HepG2 (cell line): ENCODE measurements around the gene CDK5RAP2. TPM values are rescaled to one million over a fixed set of nuclear protein-coding genes. Genes with fewer than 3 reads are reported as not detected.

Experiments
- ATAC-seq: fragments of 200-7000 bp; cut with Tn5 transposase; 3 replicates; pipeline ENCODE4 v1.9.1; 2020; ENCODE audit warnings: mild to moderate bottlenecking, moderate library complexity
- BruUV-seq: library from RNA; stranded (reverse); fragments of 400-500 nt; replicated peaks from 2 replicates; lab custom pipeline; 2021; lab: Mats Ljungman, UMichigan
- CTCF ChIA-PET: fragments of 300-600 bp; formaldehyde crosslinking; extraction: SDS; loops from one replicate; lab custom pipeline; 2021; ENCODE audit warnings: low total read pairs, inconsistent platforms, low intra/inter-chr PET ratio; lab: Yijun Ruan, JAX
- POLR2A ChIA-PET: fragments of 350-600 bp; sonication (Branson Sonifier 250); formaldehyde crosslinking; loops from one replicate; lab custom pipeline; 2020; ENCODE audit warnings: antibody characterized with exemption, inconsistent platforms; lab: Yijun Ruan, JAX
- DNase-seq: peaks from one replicate; pipeline ENCODE4 v3.0.0-alpha.2; 2015; ENCODE audit warnings: low spot score
- FAIRE-seq: peaks from 3 replicates; lab custom pipeline; 2011; peaks lifted over from hg19 to GRCh38; lab: Jason Lieb, UNC
- H2AFZ ChIP-seq: one replicate; pipeline ENCODE4 v1.6.1; 2011; ENCODE audit warnings: low read length, inconsistent platforms
- H3K27ac ChIP-seq: fragments of 300-600 bp; 3 replicates; pipeline ENCODE4 v1.8.0; 2011; ENCODE audit warnings: mixed run types, mild to moderate bottlenecking, mixed read lengths, low read length, inconsistent platforms; ENCODE audit not compliant: insufficient read depth; ENCODE audit errors: extremely low read length
- H3K27me3 ChIP-seq, 2 experiments: fragments of 200-600 bp in 1 of 2; 2 replicates in 1 of 2; 3 replicates in 1 of 2; pipeline versions ENCODE4 v1.6.0 to v1.8.0; 2011; ENCODE audit warnings: low read length in 2 of 2, mild to moderate bottlenecking in 2 of 2, moderate library complexity in 2 of 2, inconsistent platforms in 1 of 2; ENCODE audit not compliant: insufficient read depth in 2 of 2, control insufficient read depth in 1 of 2
- H3K36me3 ChIP-seq, 2 experiments: fragments of 200-600 bp in 1 of 2; replicated peaks in 1 of 2; 2 replicates in 1 of 2; 3 replicates in 1 of 2; pipeline versions ENCODE4 v1.5.1 to v1.8.0; 2011; ENCODE audit warnings: low read length in 2 of 2, inconsistent platforms in 1 of 2; ENCODE audit not compliant: insufficient read depth in 2 of 2, control insufficient read depth in 1 of 2
- H3K4me1 ChIP-seq: 2 replicates; pipeline ENCODE4 v1.5.1; 2012; ENCODE audit warnings: low read length, inconsistent platforms; ENCODE audit not compliant: insufficient read depth
- H3K4me2 ChIP-seq: 2 replicates; pipeline ENCODE4 v1.6.0; 2011; ENCODE audit warnings: low read depth, low read length, inconsistent platforms
- H3K4me3 ChIP-seq, 3 experiments: fragments of 200-600 bp in 1 of 3; sonication (generic), shearing (Covaris generic) in 1 of 3; replicated peaks in 1 of 3; 2 replicates each; pipeline ENCODE4 v1.5.1; 2011 to 2016; ENCODE audit warnings: low read length in 3 of 3, inconsistent platforms in 2 of 3, low read depth in 2 of 3, mild to moderate bottlenecking in 2 of 3, control low read depth in 1 of 3, mixed read lengths in 1 of 3; ENCODE audit not compliant: insufficient read depth in 1 of 3
- H3K79me2 ChIP-seq: one replicate; pipeline ENCODE4 v1.6.1; 2011; ENCODE audit warnings: low read length, inconsistent platforms; ENCODE audit not compliant: insufficient read depth
- H3K9ac ChIP-seq: 2 replicates; pipeline ENCODE4 v1.6.0; 2011; ENCODE audit warnings: mild to moderate bottlenecking, low read depth, low read length, inconsistent platforms; ENCODE audit not compliant: insufficient read depth
- H3K9me3 ChIP-seq: 2 replicates; pipeline ENCODE4 v1.5.1; 2012; ENCODE audit warnings: mild to moderate bottlenecking, low read length
- H4K20me1 ChIP-seq: 2 replicates; pipeline ENCODE4 v1.6.0; 2011; ENCODE audit warnings: inconsistent platforms, mild to moderate bottlenecking, low read length, moderate library complexity; ENCODE audit not compliant: insufficient read depth
- ETV5 ChIP-seq: IDR thresholded peaks from 2 replicates; pipeline ENCODE4 v1.6.1; 2018; ENCODE audit warnings: missing biosample characterization, missing genetic modification reagents, inconsistent platforms, borderline replicate concordance
- IRX3 ChIP-seq: sonication (generic); formaldehyde crosslinking; IDR thresholded peaks from 2 replicates; pipeline ENCODE4 v1.8.1; 2023; ENCODE audit warnings: mild to moderate bottlenecking, low read depth, missing genetic modification reagents, borderline replicate concordance
- MTA1 ChIP-seq: sonication (generic); formaldehyde crosslinking; IDR thresholded peaks from 2 replicates; pipeline ENCODE4 v1.4.0; 2020; ENCODE audit warnings: missing genetic modification reagents, mild to moderate bottlenecking, borderline replicate concordance
- NFE2L2 ChIP-seq: fragments of 150-350 bp; IDR thresholded peaks from 2 replicates; pipeline ENCODE4 v1.6.1; 2014; ENCODE audit warnings: low read length
- NFYC ChIP-seq: IDR thresholded peaks from 2 replicates; pipeline ENCODE4 v1.6.1; 2016; ENCODE audit warnings: missing genetic modification reagents, missing compliant biosample characterization
- TBX3 ChIP-seq: fragments of 450-650 bp; IDR thresholded peaks from 2 replicates; pipeline ENCODE4 v1.6.1; 2017; ENCODE audit warnings: antibody characterized with exemption, mild to moderate bottlenecking, inconsistent platforms, borderline replicate concordance
- TOPORS ChIP-seq: sonication (generic); formaldehyde crosslinking; IDR thresholded peaks from 2 replicates; pipeline ENCODE4 v1.8.0; 2023; ENCODE audit warnings: mild to moderate bottlenecking, missing genetic modification reagents
- ZNF30 ChIP-seq: sonication (generic); formaldehyde crosslinking; IDR thresholded peaks from 2 replicates; pipeline ENCODE4 v1.5.0; 2020; ENCODE audit warnings: mild to moderate bottlenecking, missing genetic modification reagents
- WGBS: methylation state at CpG from one replicate; pipeline ENCODE4 v1.1.6; 2017; ENCODE audit warnings: low lambda C conversion rate; 5-methylcytosine and 5-hydroxymethylcytosine counted together
- in situ Hi-C: cut with HindIII; loops from 2 replicates; pipeline ENCODE4 v1.10.0; 2017; ENCODE audit warnings: low pct_unique_long_range_greater_than_20kb; ENCODE audit not compliant: extremely low pct_ligation_motif_present
- intact Hi-C: fragments of 100-400 bp; cut with micrococcal nuclease; formaldehyde crosslinking; loops from one replicate; pipeline ENCODE4 v1.10.0; 2022; ENCODE audit not compliant: unreplicated experiment
- polyA plus RNA-seq, 8 experiments: library from polyadenylated mRNA; depleted of rRNA in 3 of 8; stranded (reverse) in 7 of 8; unstranded in 1 of 8; fragments of >200 nt; fragmentation: Illumina TruSeq in 4 of 8; extraction: Trizol in 4 of 8; gene quantifications; 2 replicates each; pipeline versions ENCODE4 v1.2.1 to v1.2.3, GENCODE V29; 2011 to 2016; ENCODE audit warnings: low read depth in 4 of 8, missing spikeins in 1 of 8, mixed read lengths in 1 of 8; ENCODE audit not compliant: insufficient read depth in 1 of 8
- total RNA-seq, 5 experiments: library from RNA; depleted of rRNA; stranded (reverse); fragments of >200 nt; fragmentation: Illumina TruSeq; extraction: Trizol; gene quantifications; 2 replicates each; pipeline ENCODE4 v1.2.3, GENCODE V29; 2016; ENCODE audit warnings: low read depth in 1 of 5
- TF ChIP-seq, protein P1 (sequence below): sonication (generic); formaldehyde crosslinking; IDR thresholded peaks from 2 replicates; pipeline ENCODE4 v1.8.0; 2022; ENCODE audit warnings: missing genetic modification reagents, mild to moderate bottlenecking, moderate library complexity, borderline replicate concordance
- TF ChIP-seq, protein P2 (sequence below): sonication (generic); formaldehyde crosslinking; IDR thresholded peaks from 2 replicates; pipeline ENCODE4 v1.5.0; 2020; ENCODE audit warnings: missing genetic modification reagents
- TF ChIP-seq, protein P3 (sequence below): sonication (generic); formaldehyde crosslinking; IDR thresholded peaks from 2 replicates; pipeline ENCODE4 v1.5.0; 2020; ENCODE audit warnings: mild to moderate bottlenecking, low read depth, missing genetic modification reagents, borderline replicate concordance

CDK5RAP2 gene
- total and polyA plus RNA-seq, 2 of the 13 experiments (the other 11 are each of a cell fraction or from before 2014, with no cell fraction given), result 31.8 to 42.2 TPM

DNA sequence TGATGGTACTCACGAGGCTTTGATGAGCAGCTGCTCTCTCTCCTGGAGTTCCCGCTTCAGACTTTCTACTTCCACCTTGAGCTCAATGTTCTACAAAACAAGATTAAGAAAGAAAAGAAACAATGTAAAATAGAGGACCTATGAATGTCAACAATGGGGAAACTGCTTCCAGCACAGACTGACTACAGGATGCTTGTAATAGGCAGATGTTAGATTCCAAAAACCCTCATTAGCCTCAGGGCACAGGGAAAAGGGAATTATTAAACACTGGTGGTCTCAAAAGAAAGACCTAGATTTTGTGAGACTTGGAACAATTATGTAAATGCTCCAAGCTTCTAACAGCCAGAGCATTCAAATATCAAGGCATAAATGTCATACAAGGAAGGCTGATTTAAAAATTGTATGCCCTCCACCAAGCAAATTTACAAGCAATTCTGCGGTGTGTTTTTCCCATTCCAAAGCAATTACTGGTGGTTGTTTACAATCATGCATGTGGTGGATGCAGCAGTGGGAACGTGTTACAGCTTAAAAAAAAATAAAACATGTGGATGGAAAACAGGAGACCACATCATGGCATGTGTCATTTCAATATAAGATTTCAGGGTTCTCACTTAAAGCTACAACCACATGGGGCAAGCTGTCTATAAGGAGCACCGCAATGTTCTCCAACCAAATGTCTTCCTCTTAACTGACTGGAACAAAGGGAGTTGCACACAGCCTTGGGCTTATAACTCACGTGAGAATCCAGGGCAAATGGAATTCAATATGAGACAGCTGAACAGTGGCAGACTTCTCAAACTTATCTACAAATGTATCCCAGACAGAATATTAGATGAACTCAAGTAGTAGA is 34.0 kb downstream of the CDK5RAP2 start (continued):
- no peak for TF ChIP-seq NFE2L2

DNA sequence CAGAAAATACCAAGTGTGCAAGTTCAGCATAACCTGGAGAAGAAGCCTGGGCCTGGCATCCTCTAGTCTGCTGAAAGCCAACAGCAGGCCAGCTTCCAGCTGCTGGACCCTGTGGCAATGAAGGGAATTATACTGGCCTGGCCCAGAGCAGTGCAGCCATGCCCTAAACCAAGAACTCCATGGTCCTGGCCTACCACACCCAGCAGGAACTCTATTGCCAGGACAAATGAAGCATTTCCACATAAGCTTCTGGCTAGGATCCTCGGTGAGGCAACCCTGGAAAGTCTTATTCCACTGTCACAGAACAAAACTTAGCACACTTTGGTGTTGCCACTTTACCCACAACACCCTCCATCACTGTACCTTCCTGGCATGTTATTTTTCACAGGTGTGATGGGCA is 35.5 kb downstream of the CDK5RAP2 start:
- H3K36me3 ChIP-seq, result peaks cover 21 to 87% of the 10 kb centered on the region in 2 experiments
- no peak overlapping the region for H3K4me2 ChIP-seq
- H3K4me3 ChIP-seq, result no peak overlapping the region
- ATAC-seq (no peak), DNase-seq (no peak), FAIRE-seq (no peak)
- H2AFZ ChIP-seq, result no peak overlapping the region
- POLR2A ChIA-PET, result interaction anchor here (1.0 kb wide), 1 partner anchor 27 kb away, joined by 3 read pairs; no protein-coding TSS in a partner anchor
- intact Hi-C loops (no loop called here), in situ Hi-C loops (no loop called here)
- no TSS peak for BruUV-seq
- no peak overlapping the region for H3K9ac ChIP-seq
- H3K27me3 ChIP-seq, result no peaks in the 10 kb centered on the region
- no peaks in the 10 kb centered on the region for H4K20me1 ChIP-seq
- peaks cover 6% of the 10 kb centered on the region for H3K4me1 ChIP-seq
- H3K9me3 ChIP-seq, result no peaks in the 10 kb centered on the region
- 100% methylated on average over 1 of the region's 1 CpG for WGBS
- CTCF ChIA-PET, result no interaction called here
- peaks cover under 1% of the 10 kb centered on the region for H3K79me2 ChIP-seq
- TF ChIP-seq IRX3 (CRISPR knock-in tag) (no peak), ZNF30 (no peak)
- no peak overlapping the region for H3K27ac ChIP-seq

DNA sequence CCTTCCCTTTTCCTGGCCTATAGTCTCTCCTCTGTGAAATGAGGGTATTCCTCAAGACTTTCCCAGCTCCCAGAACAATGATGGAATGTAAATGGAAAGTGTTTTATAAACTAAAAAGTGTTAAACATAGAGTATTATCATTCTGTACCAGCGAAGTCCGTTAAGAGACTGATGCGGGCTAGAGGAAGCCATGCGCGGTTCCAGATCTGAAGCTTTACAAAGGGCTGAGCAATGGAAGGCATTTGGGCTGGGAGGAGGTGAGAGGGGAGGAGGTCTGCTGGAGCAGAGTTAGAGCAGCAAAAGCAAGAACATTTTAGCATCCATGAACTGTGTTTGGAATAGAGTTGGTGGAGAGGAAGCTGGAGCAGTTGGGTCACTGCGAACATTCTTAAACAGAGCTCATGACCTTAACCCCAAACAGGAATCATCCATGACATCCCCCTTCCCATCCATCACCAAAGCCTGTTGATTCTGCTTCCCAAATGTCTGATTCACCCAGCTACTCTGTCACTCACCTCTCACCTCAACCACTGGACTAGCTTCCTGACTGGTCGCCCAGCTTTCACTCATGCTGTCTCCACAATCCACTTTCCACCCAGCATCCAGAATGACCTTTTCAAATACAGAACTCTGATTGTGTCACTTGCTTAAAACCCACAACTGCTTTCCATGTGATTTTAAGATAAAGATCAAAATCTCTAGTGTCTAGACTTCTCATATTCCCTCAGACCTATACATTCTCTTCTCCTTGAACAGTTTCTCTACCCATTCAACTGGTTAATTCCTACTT is 37.1 kb downstream of the CDK5RAP2 start:
- no peak overlapping the region for H3K9ac ChIP-seq
- H3K4me1 ChIP-seq, result peaks cover 22% of the 10 kb centered on the region
- CTCF ChIA-PET, result no interaction called here
- H2AFZ ChIP-seq, result no peak overlapping the region
- H3K4me3 ChIP-seq, result no peak overlapping the region
- H3K79me2 ChIP-seq, result no peaks in the 10 kb centered on the region
- in situ Hi-C loops (no loop called here), intact Hi-C loops (no loop called here)
- ATAC-seq (no peak), DNase-seq (no peak), FAIRE-seq (no peak)
- no peaks in the 10 kb centered on the region for H3K9me3 ChIP-seq
- BruUV-seq, result no TSS peak
- no peaks in the 10 kb centered on the region for H3K27me3 ChIP-seq
- POLR2A ChIA-PET, result no interaction called here
- H3K36me3 ChIP-seq, result peaks cover 20 to 74% of the 10 kb centered on the region in 2 experiments
- no peak overlapping the region for H3K27ac ChIP-seq
- H4K20me1 ChIP-seq, result no peaks in the 10 kb centered on the region
- 93% methylated on average over 7 of the region's 7 CpGs for WGBS
- no peak overlapping the region for H3K4me2 ChIP-seq
- no peak for TF ChIP-seq NFYC (CRISPR knock-in tag)
- TF ChIP-seq, protein P1, sequence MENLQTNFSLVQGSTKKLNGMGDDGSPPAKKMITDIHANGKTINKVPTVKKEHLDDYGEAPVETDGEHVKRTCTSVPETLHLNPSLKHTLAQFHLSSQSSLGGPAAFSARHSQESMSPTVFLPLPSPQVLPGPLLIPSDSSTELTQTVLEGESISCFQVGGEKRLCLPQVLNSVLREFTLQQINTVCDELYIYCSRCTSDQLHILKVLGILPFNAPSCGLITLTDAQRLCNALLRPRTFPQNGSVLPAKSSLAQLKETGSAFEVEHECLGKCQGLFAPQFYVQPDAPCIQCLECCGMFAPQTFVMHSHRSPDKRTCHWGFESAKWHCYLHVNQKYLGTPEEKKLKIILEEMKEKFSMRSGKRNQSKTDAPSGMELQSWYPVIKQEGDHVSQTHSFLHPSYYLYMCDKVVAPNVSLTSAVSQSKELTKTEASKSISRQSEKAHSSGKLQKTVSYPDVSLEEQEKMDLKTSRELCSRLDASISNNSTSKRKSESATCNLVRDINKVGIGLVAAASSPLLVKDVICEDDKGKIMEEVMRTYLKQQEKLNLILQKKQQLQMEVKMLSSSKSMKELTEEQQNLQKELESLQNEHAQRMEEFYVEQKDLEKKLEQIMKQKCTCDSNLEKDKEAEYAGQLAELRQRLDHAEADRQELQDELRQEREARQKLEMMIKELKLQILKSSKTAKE (CRISPR knock-in tag), result no peak
- TF ChIP-seq, protein P2, sequence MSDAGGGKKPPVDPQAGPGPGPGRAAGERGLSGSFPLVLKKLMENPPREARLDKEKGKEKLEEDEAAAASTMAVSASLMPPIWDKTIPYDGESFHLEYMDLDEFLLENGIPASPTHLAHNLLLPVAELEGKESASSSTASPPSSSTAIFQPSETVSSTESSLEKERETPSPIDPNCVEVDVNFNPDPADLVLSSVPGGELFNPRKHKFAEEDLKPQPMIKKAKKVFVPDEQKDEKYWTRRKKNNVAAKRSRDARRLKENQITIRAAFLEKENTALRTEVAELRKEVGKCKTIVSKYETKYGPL (CRISPR knock-in tag), result no peak
- TF ChIP-seq MTA1 (CRISPR knock-in tag), result no peak
- TF ChIP-seq ETV5 (CRISPR knock-in tag), result no peak
- no peak for TF ChIP-seq TBX3
- TF ChIP-seq, protein P3, sequence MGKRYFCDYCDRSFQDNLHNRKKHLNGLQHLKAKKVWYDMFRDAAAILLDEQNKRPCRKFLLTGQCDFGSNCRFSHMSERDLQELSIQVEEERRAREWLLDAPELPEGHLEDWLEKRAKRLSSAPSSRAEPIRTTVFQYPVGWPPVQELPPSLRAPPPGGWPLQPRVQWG (CRISPR knock-in tag), result no peak
- TF ChIP-seq TOPORS (CRISPR knock-in tag), result no peak
